HUES48 (cell line): ENCODE results near the gene MPPE1.
"Not testable (repeated sequence)": the region's sequence is repeated elsewhere in the genome, so short reads cannot be mapped to it uniquely, and the experiment has no call there.

Source experiments
- H3K27ac ChIP-seq: one replicate; pipeline ENCODE4 v1.7.0; 2013; ENCODE audit warnings: low read depth, low read length, inconsistent platforms
- H3K27me3 ChIP-seq: 2 replicates; pipeline ENCODE4 v1.6.1; 2013; ENCODE audit warnings: mild to moderate bottlenecking, low read length; ENCODE audit not compliant: control insufficient read depth, insufficient read depth
- H3K36me3 ChIP-seq: 2 replicates; pipeline ENCODE4 v1.6.1; 2013; ENCODE audit warnings: low read length; ENCODE audit not compliant: control insufficient read depth, insufficient read depth
- H3K4me1 ChIP-seq: 2 replicates; pipeline ENCODE4 v1.6.1; 2013; ENCODE audit warnings: mild to moderate bottlenecking, low read length; ENCODE audit not compliant: control insufficient read depth, insufficient read depth
- H3K4me3 ChIP-seq: 2 replicates; pipeline ENCODE4 v1.5.1; 2013; ENCODE audit warnings: mild to moderate bottlenecking, low read depth, low read length
- H3K9ac ChIP-seq: 2 replicates; pipeline ENCODE4 v1.6.1; 2013; ENCODE audit warnings: mild to moderate bottlenecking, low read depth, low read length, moderate library complexity
- H3K9me3 ChIP-seq: 2 replicates; pipeline ENCODE4 v1.6.1; 2013; ENCODE audit warnings: low read length; ENCODE audit not compliant: control insufficient read depth, insufficient read depth

The MPPE1 gene

GRCh38 chr18:11919522-11919921, 11.4 kb upstream of the MPPE1 start:
- H3K9ac ChIP-seq, H3K4me3 ChIP-seq, H3K27ac ChIP-seq, H3K4me1 ChIP-seq, H3K36me3 ChIP-seq, H3K9me3 ChIP-seq, H3K27me3 ChIP-seq: not testable (repeated sequence)

- H3K36me3 ChIP-seq, H3K9me3 ChIP-seq, H3K27ac ChIP-seq, H3K9ac ChIP-seq, H3K27me3 ChIP-seq, H3K4me3 ChIP-seq, H3K4me1 ChIP-seq: not testable (repeated sequence)
These were observed 8.8 kb upstream of the MPPE1 start for GRCh38 chr18:11916880-11917279.

- peaks cover 28% of the 10 kb centered on the region for H3K4me1 ChIP-seq
- no peak overlapping the region for H3K4me3 ChIP-seq
- no peaks in the 10 kb centered on the region for H3K9me3 ChIP-seq
- peaks cover 7% of the 10 kb centered on the region for H3K27me3 ChIP-seq
- no peak overlapping the region for H3K27ac ChIP-seq
- H3K9ac ChIP-seq: no peak overlapping the region
- no peaks in the 10 kb centered on the region for H3K36me3 ChIP-seq
These were observed 1.5 kb upstream of the MPPE1 start for GRCh38 chr18:11909591-11910026.

GRCh38 chr18:11909061-11909455, 941 bp upstream of the MPPE1 start:
- H3K27ac ChIP-seq: no peak overlapping the region
- H3K36me3 ChIP-seq: no peaks in the 10 kb centered on the region
- H3K27me3 ChIP-seq: peaks cover 7% of the 10 kb centered on the region
- peaks cover 28% of the 10 kb centered on the region for H3K4me1 ChIP-seq
- H3K9me3 ChIP-seq: no peaks in the 10 kb centered on the region
- H3K4me3 ChIP-seq: peak overlapping the region; percentile 90
- no peak overlapping the region for H3K9ac ChIP-seq

- no peaks in the 10 kb centered on the region for H3K9me3 ChIP-seq
- peaks cover 7% of the 10 kb centered on the region for H3K27me3 ChIP-seq
- H3K36me3 ChIP-seq: peaks cover 3% of the 10 kb centered on the region; the same call in 1 of the 2 replicates
- H3K4me3 ChIP-seq: peak overlapping the region; percentile 90
- peak overlapping the region; percentile 64; the same call in 1 of the 2 replicates for H3K9ac ChIP-seq
- peak overlapping the region; percentile 49 for H3K27ac ChIP-seq
- peaks cover 39% of the 10 kb centered on the region for H3K4me1 ChIP-seq
These were observed 917 bp downstream of the MPPE1 start for GRCh38 chr18:11906926-11907874.

GRCh38 chr18:11906176-11906575, 1.9 kb downstream of the MPPE1 start:
- Histone ChIP-seq H3K4me1 (peaks cover 40% of the 10 kb centered on the region), H3K9ac (no peak overlapping the region), H3K9me3 (no peaks in the 10 kb centered on the region), H3K27ac (no peak overlapping the region), H3K27me3 (peaks cover 7% of the 10 kb centered on the region), H3K36me3 (peaks cover 3% of the 10 kb centered on the region; the same call in 1 of the 2 replicates), H3K4me3 (no peak overlapping the region)

GRCh38 chr18:11905613-11906012, 2.5 kb downstream of the MPPE1 start:
- Histone ChIP-seq H3K4me3 (no peak overlapping the region), H3K36me3 (peaks cover 3% of the 10 kb centered on the region; the same call in 1 of the 2 replicates), H3K27me3 (peaks cover 7% of the 10 kb centered on the region), H3K27ac (no peak overlapping the region), H3K9ac (no peak overlapping the region), H3K9me3 (no peaks in the 10 kb centered on the region), H3K4me1 (peaks cover 40% of the 10 kb centered on the region)

- Histone ChIP-seq H3K36me3 (peaks cover 3% of the 10 kb centered on the region; the same call in 1 of the 2 replicates), H3K9me3 (no peaks in the 10 kb centered on the region), H3K4me3 (no peak overlapping the region), H3K4me1 (peaks cover 30% of the 10 kb centered on the region), H3K27me3 (no peaks in the 10 kb centered on the region), H3K9ac (no peak overlapping the region), H3K27ac (peak overlapping the region; percentile 17)
These were observed 5.4 kb downstream of the MPPE1 start for GRCh38 chr18:11902522-11903292.

GRCh38 chr18:11901826-11902438, 6.2 kb downstream of the MPPE1 start:
- H3K4me1 ChIP-seq: peaks cover 23% of the 10 kb centered on the region
- H3K27ac ChIP-seq: no peak overlapping the region
- peaks cover 3% of the 10 kb centered on the region; the same call in 1 of the 2 replicates for H3K36me3 ChIP-seq
- H3K4me3 ChIP-seq: no peak overlapping the region
- H3K9me3 ChIP-seq: no peaks in the 10 kb centered on the region
- H3K27me3 ChIP-seq: no peaks in the 10 kb centered on the region
- no peak overlapping the region for H3K9ac ChIP-seq

- Histone ChIP-seq H3K9ac (no peak overlapping the region), H3K27me3 (no peaks in the 10 kb centered on the region), H3K27ac (no peak overlapping the region), H3K36me3 (peaks cover 10% of the 10 kb centered on the region; the same call in 1 of the 2 replicates), H3K4me1 (peaks cover 12% of the 10 kb centered on the region), H3K9me3 (no peaks in the 10 kb centered on the region), H3K4me3 (no peak overlapping the region)
These were observed 9.1 kb downstream of the MPPE1 start for GRCh38 chr18:11899063-11899462.
